Panc1 (cell line): ENCODE measurements around the gene KCNMA1. TPM values are rescaled to one million over a fixed set of nuclear protein-coding genes. Genes with fewer than 3 reads are reported as not detected.

ENCODE experiments used
- ATAC-seq: fragments of 200-7000 bp; cut with Tn5 transposase; 2 replicates; pipeline ENCODE4 v1.9.1; 2020; ENCODE audit warnings: mild to moderate bottlenecking, moderate library complexity
- BruUV-seq: library from RNA; stranded (reverse); fragments of 400-500 nt; replicated peaks from 2 replicates; lab custom pipeline; 2021; lab: Mats Ljungman, UMichigan
- CTCF ChIA-PET: fragments of 300-600 bp; sonication (Branson Sonifier 250); formaldehyde crosslinking; loops from one replicate; lab custom pipeline; 2022; ENCODE audit warnings: antibody characterized with exemption; lab: Charles Lee
- POLR2A ChIA-PET: fragments of 300-600 bp; sonication (Branson Sonifier 250); formaldehyde crosslinking; loops from one replicate; lab custom pipeline; 2022; ENCODE audit warnings: antibody characterized with exemption; lab: Charles Lee
- DNase-seq: peaks from one replicate; pipeline ENCODE4 v3.0.0-alpha.2; 2010; ENCODE audit warnings: low read depth, low spot score
- H3K27ac ChIP-seq: 2 replicates; pipeline ENCODE4 v1.5.1; 2011; ENCODE audit warnings: mild to moderate bottlenecking, low read length, inconsistent platforms
- H3K27me3 ChIP-seq: fragments of 200-500 bp; sonication (Bioruptor generic); 2 replicates; pipeline ENCODE4 v1.6.0; 2014; ENCODE audit warnings: low read length, inconsistent platforms; ENCODE audit not compliant: control insufficient read depth, insufficient read depth
- H3K36me3 ChIP-seq: fragments of 200-500 bp; sonication (Bioruptor generic); 2 replicates; pipeline ENCODE4 v1.5.1; 2014; ENCODE audit warnings: inconsistent platforms, mild to moderate bottlenecking, low read length, moderate library complexity; ENCODE audit not compliant: control insufficient read depth, insufficient read depth
- H3K4me1 ChIP-seq: 2 replicates; pipeline ENCODE4 v1.5.1; 2011; ENCODE audit warnings: inconsistent platforms, mild to moderate bottlenecking, low read length, moderate library complexity; ENCODE audit not compliant: control insufficient read depth, insufficient read depth
- H3K4me3 ChIP-seq, 2 experiments: 2 replicates each; pipeline ENCODE4 v1.5.1; 2011 to 2012; ENCODE audit warnings: low read depth in 2 of 2, low read length in 2 of 2, mild to moderate bottlenecking in 2 of 2, inconsistent platforms in 1 of 2, moderate library complexity in 1 of 2
- H3K9me3 ChIP-seq: fragments of 200-500 bp; sonication (Bioruptor generic); 2 replicates; pipeline ENCODE4 v1.5.1; 2014; ENCODE audit warnings: low read depth, mild to moderate bottlenecking, inconsistent platforms, low read length, moderate library complexity; ENCODE audit not compliant: control insufficient read depth, insufficient read depth
- POLR2AphosphoS5 ChIP-seq: IDR thresholded peaks from 2 replicates; pipeline ENCODE4 v1.6.1; 2012; ENCODE audit warnings: mild to moderate bottlenecking, low read depth, low read length, moderate library complexity
- SIN3A ChIP-seq: IDR thresholded peaks from 2 replicates; pipeline ENCODE4 v1.6.1; 2012; ENCODE audit warnings: low read depth, mild to moderate bottlenecking, low read length, moderate library complexity, borderline replicate concordance; ENCODE audit not compliant: insufficient read depth
- TCF7L2 ChIP-seq: IDR thresholded peaks from 2 replicates; pipeline ENCODE4 v1.6.1; 2011; ENCODE audit warnings: mild to moderate bottlenecking, low read depth, low read length, inconsistent platforms
- in situ Hi-C: cut with HindIII; loops from 2 replicates; pipeline ENCODE4 v1.10.0; 2016; ENCODE audit warnings: low sequenced_read_pairs, low pct_unique_long_range_greater_than_20kb
- intact Hi-C: fragments of 100-400 bp; cut with micrococcal nuclease; formaldehyde crosslinking; loops from one replicate; pipeline ENCODE4 v1.10.0; 2022; ENCODE audit not compliant: unreplicated experiment
- total RNA-seq: library from RNA; stranded (reverse); gene quantifications from one replicate; pipeline ENCODE4 v1.2.1, GENCODE V29; 2021; ENCODE audit not compliant: unreplicated experiment
- TF ChIP-seq, protein P1 (sequence below): fragments of 450-650 bp; IDR thresholded peaks from 2 replicates; pipeline ENCODE4 v1.5.1; 2017; ENCODE audit warnings: mild to moderate bottlenecking
- TF ChIP-seq, protein P2 (sequence below), 2 experiments: IDR thresholded peaks; 2 replicates each; pipeline ENCODE4 v1.6.1; 2011 to 2012; ENCODE audit warnings: low read depth in 2 of 2, control low read depth in 1 of 2, low read length in 1 of 2, mild to moderate bottlenecking in 1 of 2, moderate library complexity in 1 of 2; ENCODE audit not compliant: insufficient read depth in 1 of 2

The KCNMA1 gene
- total RNA-seq, 1 experiment from 2014 or later: 91.9 TPM

DNA sequence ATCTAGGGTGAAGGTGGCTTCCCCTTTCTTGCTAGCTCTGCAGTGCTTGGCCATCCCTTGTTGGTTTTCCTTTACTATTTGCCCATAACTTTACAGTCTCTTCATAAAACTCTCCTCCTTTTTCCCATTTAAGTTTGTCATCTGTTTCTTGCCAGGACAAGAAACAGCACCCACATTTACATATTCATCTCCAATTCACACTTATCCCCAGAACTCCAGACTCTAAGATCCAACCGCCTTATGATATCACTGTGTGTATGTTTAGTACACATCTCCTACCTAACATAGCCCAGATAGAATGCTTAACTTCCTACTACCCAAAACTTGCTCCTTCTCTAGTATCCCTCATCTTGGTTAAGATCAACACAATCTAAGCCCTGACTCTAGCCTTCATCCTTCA is 622.2 kb downstream of the KCNMA1 start:
- no peaks in the 10 kb centered on the region for H3K36me3 ChIP-seq
- POLR2A ChIA-PET: no interaction called here
- no peaks in the 10 kb centered on the region for H3K9me3 ChIP-seq
- intact Hi-C loops: no loop called here
- no peak overlapping the region for H3K4me3 ChIP-seq
- ATAC-seq: no peak
- no TSS peak for BruUV-seq
- TF ChIP-seq, protein P1, sequence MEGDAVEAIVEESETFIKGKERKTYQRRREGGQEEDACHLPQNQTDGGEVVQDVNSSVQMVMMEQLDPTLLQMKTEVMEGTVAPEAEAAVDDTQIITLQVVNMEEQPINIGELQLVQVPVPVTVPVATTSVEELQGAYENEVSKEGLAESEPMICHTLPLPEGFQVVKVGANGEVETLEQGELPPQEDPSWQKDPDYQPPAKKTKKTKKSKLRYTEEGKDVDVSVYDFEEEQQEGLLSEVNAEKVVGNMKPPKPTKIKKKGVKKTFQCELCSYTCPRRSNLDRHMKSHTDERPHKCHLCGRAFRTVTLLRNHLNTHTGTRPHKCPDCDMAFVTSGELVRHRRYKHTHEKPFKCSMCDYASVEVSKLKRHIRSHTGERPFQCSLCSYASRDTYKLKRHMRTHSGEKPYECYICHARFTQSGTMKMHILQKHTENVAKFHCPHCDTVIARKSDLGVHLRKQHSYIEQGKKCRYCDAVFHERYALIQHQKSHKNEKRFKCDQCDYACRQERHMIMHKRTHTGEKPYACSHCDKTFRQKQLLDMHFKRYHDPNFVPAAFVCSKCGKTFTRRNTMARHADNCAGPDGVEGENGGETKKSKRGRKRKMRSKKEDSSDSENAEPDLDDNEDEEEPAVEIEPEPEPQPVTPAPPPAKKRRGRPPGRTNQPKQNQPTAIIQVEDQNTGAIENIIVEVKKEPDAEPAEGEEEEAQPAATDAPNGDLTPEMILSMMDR: no peak
- TF ChIP-seq POLR2AphosphoS5: no peak
- TF ChIP-seq, protein P2, sequence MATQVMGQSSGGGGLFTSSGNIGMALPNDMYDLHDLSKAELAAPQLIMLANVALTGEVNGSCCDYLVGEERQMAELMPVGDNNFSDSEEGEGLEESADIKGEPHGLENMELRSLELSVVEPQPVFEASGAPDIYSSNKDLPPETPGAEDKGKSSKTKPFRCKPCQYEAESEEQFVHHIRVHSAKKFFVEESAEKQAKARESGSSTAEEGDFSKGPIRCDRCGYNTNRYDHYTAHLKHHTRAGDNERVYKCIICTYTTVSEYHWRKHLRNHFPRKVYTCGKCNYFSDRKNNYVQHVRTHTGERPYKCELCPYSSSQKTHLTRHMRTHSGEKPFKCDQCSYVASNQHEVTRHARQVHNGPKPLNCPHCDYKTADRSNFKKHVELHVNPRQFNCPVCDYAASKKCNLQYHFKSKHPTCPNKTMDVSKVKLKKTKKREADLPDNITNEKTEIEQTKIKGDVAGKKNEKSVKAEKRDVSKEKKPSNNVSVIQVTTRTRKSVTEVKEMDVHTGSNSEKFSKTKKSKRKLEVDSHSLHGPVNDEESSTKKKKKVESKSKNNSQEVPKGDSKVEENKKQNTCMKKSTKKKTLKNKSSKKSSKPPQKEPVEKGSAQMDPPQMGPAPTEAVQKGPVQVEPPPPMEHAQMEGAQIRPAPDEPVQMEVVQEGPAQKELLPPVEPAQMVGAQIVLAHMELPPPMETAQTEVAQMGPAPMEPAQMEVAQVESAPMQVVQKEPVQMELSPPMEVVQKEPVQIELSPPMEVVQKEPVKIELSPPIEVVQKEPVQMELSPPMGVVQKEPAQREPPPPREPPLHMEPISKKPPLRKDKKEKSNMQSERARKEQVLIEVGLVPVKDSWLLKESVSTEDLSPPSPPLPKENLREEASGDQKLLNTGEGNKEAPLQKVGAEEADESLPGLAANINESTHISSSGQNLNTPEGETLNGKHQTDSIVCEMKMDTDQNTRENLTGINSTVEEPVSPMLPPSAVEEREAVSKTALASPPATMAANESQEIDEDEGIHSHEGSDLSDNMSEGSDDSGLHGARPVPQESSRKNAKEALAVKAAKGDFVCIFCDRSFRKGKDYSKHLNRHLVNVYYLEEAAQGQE (IDR thresholded peaks at IDR 0.05; ENCODE audit: insufficient read depth in 1 of 2, low read depth in 2 of 2, low read length in 1 of 2): no peak
- TF ChIP-seq SIN3A: no peak
- no peak for TF ChIP-seq TCF7L2
- in situ Hi-C loops: no loop called here
- no peak overlapping the region for H3K27ac ChIP-seq
- H3K27me3 ChIP-seq: no peaks in the 10 kb centered on the region
- DNase-seq: no peak
- CTCF ChIA-PET: no interaction called here
- H3K4me1 ChIP-seq: no peaks in the 10 kb centered on the region

DNA sequence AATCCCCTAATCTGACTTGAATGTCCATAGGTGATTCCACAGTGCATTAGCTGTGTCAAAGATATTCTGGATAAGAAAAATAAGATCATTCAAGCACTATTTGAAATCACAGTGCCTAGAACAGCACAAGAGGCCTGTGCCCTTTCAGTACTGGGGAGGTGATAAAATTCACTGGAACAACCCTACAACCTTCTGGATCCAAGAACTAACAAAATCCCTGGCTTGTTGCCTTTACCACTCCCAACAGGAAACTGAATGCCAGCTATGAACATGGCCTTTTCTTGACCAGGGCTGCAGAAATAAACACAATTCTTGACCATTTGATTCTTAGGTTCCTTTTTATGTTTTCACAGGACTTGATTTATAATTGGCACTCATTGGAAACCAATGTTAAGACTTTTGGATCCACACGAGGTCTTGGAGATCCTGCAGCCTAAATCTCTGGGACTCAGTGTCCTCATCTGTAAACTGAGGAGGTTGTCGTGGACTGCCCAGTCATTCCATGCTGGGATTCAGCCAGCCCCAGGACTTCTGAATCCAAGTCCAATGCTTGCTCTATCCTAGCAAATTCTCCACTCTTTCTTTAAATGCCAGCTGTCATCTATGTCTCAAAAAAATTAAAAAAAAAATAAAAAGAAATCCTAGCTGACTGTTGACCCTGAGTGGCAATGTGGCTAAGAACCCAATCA is 624.7 kb downstream of the KCNMA1 start:
- TF ChIP-seq TCF7L2: no peak
- TF ChIP-seq SIN3A: no peak
- TF ChIP-seq, protein P1: no peak
- TF ChIP-seq, protein P2 (IDR thresholded peaks at IDR 0.05; ENCODE audit: insufficient read depth in 1 of 2, low read depth in 2 of 2, low read length in 1 of 2): no peak
- no peak for TF ChIP-seq POLR2AphosphoS5
- in situ Hi-C loops: no loop called here
- intact Hi-C loops: no loop called here
- Histone ChIP-seq H3K27me3 (no peaks in the 10 kb centered on the region), H3K9me3 (no peaks in the 10 kb centered on the region), H3K4me3 (no peak overlapping the region), H3K36me3 (no peaks in the 10 kb centered on the region), H3K27ac (no peak overlapping the region), H3K4me1 (no peaks in the 10 kb centered on the region)
- CTCF ChIA-PET: no interaction called here
- ATAC-seq (no peak), DNase-seq (no peak)
- POLR2A ChIA-PET: no interaction called here
- BruUV-seq: no TSS peak
